Measurements from ENCODE around the gene MEMO1. TPM values are rescaled to one million over a fixed set of nuclear protein-coding genes. Genes with fewer than 3 reads are reported as not detected.

Gene MEMO1
- total and polyA plus RNA-seq, 9 of the 15 experiments (the other 6 are each of a cell fraction or from before 2014, with no cell fraction given): 22.1 to 87.7 (median 61.2) TPM

- TF ChIP-seq, protein P1, sequence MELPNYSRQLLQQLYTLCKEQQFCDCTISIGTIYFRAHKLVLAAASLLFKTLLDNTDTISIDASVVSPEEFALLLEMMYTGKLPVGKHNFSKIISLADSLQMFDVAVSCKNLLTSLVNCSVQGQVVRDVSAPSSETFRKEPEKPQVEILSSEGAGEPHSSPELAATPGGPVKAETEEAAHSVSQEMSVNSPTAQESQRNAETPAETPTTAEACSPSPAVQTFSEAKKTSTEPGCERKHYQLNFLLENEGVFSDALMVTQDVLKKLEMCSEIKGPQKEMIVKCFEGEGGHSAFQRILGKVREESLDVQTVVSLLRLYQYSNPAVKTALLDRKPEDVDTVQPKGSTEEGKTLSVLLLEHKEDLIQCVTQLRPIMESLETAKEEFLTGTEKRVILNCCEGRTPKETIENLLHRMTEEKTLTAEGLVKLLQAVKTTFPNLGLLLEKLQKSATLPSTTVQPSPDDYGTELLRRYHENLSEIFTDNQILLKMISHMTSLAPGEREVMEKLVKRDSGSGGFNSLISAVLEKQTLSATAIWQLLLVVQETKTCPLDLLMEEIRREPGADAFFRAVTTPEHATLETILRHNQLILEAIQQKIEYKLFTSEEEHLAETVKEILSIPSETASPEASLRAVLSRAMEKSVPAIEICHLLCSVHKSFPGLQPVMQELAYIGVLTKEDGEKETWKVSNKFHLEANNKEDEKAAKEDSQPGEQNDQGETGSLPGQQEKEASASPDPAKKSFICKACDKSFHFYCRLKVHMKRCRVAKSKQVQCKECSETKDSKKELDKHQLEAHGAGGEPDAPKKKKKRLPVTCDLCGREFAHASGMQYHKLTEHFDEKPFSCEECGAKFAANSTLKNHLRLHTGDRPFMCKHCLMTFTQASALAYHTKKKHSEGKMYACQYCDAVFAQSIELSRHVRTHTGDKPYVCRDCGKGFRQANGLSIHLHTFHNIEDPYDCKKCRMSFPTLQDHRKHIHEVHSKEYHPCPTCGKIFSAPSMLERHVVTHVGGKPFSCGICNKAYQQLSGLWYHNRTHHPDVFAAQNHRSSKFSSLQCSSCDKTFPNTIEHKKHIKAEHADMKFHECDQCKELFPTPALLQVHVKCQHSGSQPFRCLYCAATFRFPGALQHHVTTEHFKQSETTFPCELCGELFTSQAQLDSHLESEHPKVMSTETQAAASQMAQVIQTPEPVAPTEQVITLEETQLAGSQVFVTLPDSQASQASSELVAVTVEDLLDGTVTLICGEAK (IDR thresholded peaks at IDR 0.05): peak; percentile 84
- TF ChIP-seq, protein P1 (CRISPR knock-in tag; IDR thresholded peaks at IDR 0.05): no peak
- no peak for TF ChIP-seq ZNF124 (CRISPR knock-in tag; IDR thresholded peaks at IDR 0.05)
- TF ChIP-seq MEF2D (tag; conservative IDR thresholded peaks at IDR 0.05; ENCODE audit: low read depth): no peak
- peak; percentile 94 for TF ChIP-seq LCOR (CRISPR knock-in tag; IDR thresholded peaks at IDR 0.05)
- TF ChIP-seq HDAC2 (IDR thresholded peaks at IDR 0.05): peak; percentile 90
- no peak for TF ChIP-seq CREBBP (IDR thresholded peaks at IDR 0.05; ENCODE audit: low read depth, low read length)
- TF ChIP-seq ZNF324 (CRISPR knock-in tag; IDR thresholded peaks at IDR 0.05): peak; percentile 35
- no peak for TF ChIP-seq ID3 (CRISPR knock-in tag; IDR thresholded peaks at IDR 0.05)
- TF ChIP-seq ID3 (tag; IDR thresholded peaks at IDR 0.05): peak; percentile 94
- TF ChIP-seq ZNF436 (CRISPR knock-in tag; IDR thresholded peaks at IDR 0.05): 0 out of 2 replicates have a peak, but pooled peaks have one; percentile 22
- 0 out of 4 replicates have a peak, but pooled peaks of 1 of the 2 experiments have one; percentile 25 for TF ChIP-seq SIN3A (IDR thresholded peaks at IDR 0.05; ENCODE audit: borderline replicate concordance in 2 of 2, control insufficient read depth in 1 of 2, low read depth in 2 of 2, low read length in 2 of 2)
- TF ChIP-seq ZNF41 (CRISPR knock-in tag; conservative IDR thresholded peaks at IDR 0.05): no peak
- TF ChIP-seq PATZ1 (CRISPR knock-in tag; IDR thresholded peaks at IDR 0.05; ENCODE audit: borderline replicate concordance): no peak
- TF ChIP-seq THRAP3 (IDR thresholded peaks at IDR 0.05; ENCODE audit: borderline replicate concordance): peak; percentile 98
- 0 out of 2 replicates have a peak, but pooled peaks have one; percentile 45 for TF ChIP-seq ZNF212 (CRISPR knock-in tag; IDR thresholded peaks at IDR 0.05)
Measured at GRCh38 chr2:32010670-32011484, at the start of gene MEMO1 (continued).
